Measurements from ENCODE around the gene RRAGD. TPM values are rescaled to one million over a fixed set of nuclear protein-coding genes. Genes with fewer than 3 reads are reported as not detected.
A peak's percentile ranks its signal among the peaks of the same experiment; 100 is the strongest.

The RRAGD gene
- total and polyA plus RNA-seq, 2 of the 8 experiments (the other 6 are each of a cell fraction or from before 2014, with no cell fraction given) = 7.2 to 30.8 TPM

- Histone ChIP-seq H2AFZ (ENCODE audit: low read length) (no peak overlapping the region), H2BK20ac (ENCODE audit: low read length) (no peak overlapping the region), H2BK15ac (ENCODE audit: low read length) (no peak overlapping the region), H3K36me3 (ENCODE audit: control insufficient read depth in 2 of 4, insufficient read depth in 4 of 4, low read length in 3 of 4) (no peaks in the 10 kb centered on the region), H2BK5ac (ENCODE audit: low read depth, low read length) (no peak overlapping the region), H3K79me2 (ENCODE audit: control insufficient read depth in 1 of 2, insufficient read depth in 2 of 2, low read length in 2 of 2) (no peaks in the 10 kb centered on the region), H3K4me2 (ENCODE audit: insufficient read depth in 1 of 2, low read depth in 2 of 2, low read length in 2 of 2) (no peak overlapping the region), H2BK120ac (replicated peaks; ENCODE audit: low read depth, low read length) (no peak overlapping the region), H4K8ac (ENCODE audit: extremely low read depth, insufficient read depth, low read length) (no peak overlapping the region), H3K18ac (ENCODE audit: extremely low read depth, low read length) (no peak overlapping the region), H3K4ac (replicated peaks; ENCODE audit: insufficient read length, low read depth, low read length) (no peak overlapping the region), H2BK12ac (ENCODE audit: low read depth, low read length) (no peak overlapping the region), H3K4me3 (ENCODE audit: extremely low read depth in 1 of 4, insufficient read depth in 2 of 4, low read depth in 3 of 4, low read length in 4 of 4) (no peak overlapping the region), H3K9me3 (ENCODE audit: insufficient read depth in 2 of 2, low read depth in 1 of 2, low read length in 1 of 2) (no peaks in the 10 kb centered on the region), H3K14ac (ENCODE audit: insufficient read length) (no peak overlapping the region), H2AK5ac (ENCODE audit: low read depth, low read length) (no peak overlapping the region), H4K5ac (ENCODE audit: insufficient read length, low read depth, low read length) (no peak overlapping the region), H3K23ac (ENCODE audit: insufficient read length) (no peak overlapping the region), H4K20me1 (replicated peaks in 1 of 2; ENCODE audit: control insufficient read depth in 1 of 2, insufficient read depth in 2 of 2, low read length in 2 of 2) (no peaks in the 10 kb centered on the region), H3K56ac (replicated peaks; ENCODE audit: insufficient read length, low read depth, low read length) (no peak overlapping the region), H3K27me3 (replicated peaks in 1 of 4; ENCODE audit: control insufficient read depth in 3 of 4, extremely low read depth in 1 of 4, insufficient read depth in 3 of 4, low read length in 3 of 4) (no peaks in the 10 kb centered on the region), H3K23me2 (ENCODE audit: low read depth, low read length) (no peaks in the 10 kb centered on the region), H4K91ac (replicated peaks; ENCODE audit: insufficient read length, low read length) (no peak overlapping the region), H3K9ac (replicated peaks in 1 of 4; ENCODE audit: extremely low read depth in 1 of 4, low read depth in 3 of 4, low read length in 3 of 4) (no peak overlapping the region), H3K79me1 (ENCODE audit: low read depth, low read length) (no peaks in the 10 kb centered on the region), H3K27ac (ENCODE audit: low read depth, low read length) (no peak overlapping the region), H3K4me1 (replicated peaks in 1 of 4; ENCODE audit: control insufficient read depth in 3 of 4, insufficient read depth in 4 of 4, low read length in 3 of 4) (no peaks in the 10 kb centered on the region)
- POLR2A ChIA-PET (ENCODE audit: partially characterized antibody) = no interaction called here
- CTCF ChIA-PET (ENCODE audit: partially characterized antibody) = interaction anchor here (3.0 kb wide), 1 partner anchor 87 kb away, joined by 6 read pairs; no protein-coding TSS in a partner anchor
- TF ChIP-seq CHD1 (IDR thresholded peaks at IDR 0.05; ENCODE audit: low read depth, low read length) = no peak
- FAIRE-seq (peak; percentile 19), DNase-seq (ENCODE audit: low read depth in 1 of 2, low spot score in 2 of 2) (no peak)
- 91% methylated on average over 1 of the region's 1 CpG; no CpG with 5 or more reads in 1 of the 2 experiments for WGBS, 2 experiments (ENCODE audit: extremely low coverage in 1 of 2, insufficient coverage in 1 of 2, insufficient read length in 1 of 2, insufficient replicate concordance in 2 of 2, low coverage in 1 of 2, low lambda C conversion rate in 2 of 2, missing lambda C conversion rate in 1 of 2)
Observed at GRCh38 chr6:89449193-89449592, 37.1 kb upstream of the RRAGD start.
